ENCODE results near the gene CROCC2. TPM values are rescaled to one million over a fixed set of nuclear protein-coding genes. Genes with fewer than 3 reads are reported as not detected.

Gene CROCC2
- total and polyA plus RNA-seq, 10 of the 15 experiments (the other 5 are each of a cell fraction or from before 2014, with no cell fraction given), result not detected

DNA sequence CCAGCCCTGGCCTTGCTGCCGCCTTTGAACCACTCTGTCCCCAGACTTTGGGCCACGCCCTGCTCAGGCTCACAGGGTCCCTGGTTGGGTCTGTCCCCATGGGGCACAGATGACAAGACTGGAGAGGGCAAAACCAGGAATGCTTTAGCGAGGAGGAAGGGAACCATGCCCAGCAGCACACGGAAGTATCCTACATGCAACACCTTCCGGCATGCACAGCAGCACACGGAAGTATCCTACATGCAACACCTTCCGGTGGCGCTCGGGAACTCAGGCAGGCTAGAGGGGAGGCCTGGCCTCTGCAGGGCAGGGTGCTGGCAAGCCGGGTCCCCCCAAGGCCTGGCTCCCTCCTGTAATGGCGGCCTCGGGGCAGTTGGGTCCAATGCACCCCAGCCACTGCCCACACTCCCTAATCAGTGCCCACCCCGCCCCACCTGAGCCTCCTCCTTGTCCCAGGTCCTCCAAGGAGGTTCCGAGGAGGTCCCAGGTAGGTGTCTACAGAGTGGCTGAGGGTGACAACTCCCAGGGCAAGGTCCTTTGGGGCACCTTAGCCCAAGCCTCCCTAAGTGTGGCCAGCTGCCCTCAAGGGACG is 58.7 kb downstream of the CROCC2 start (continued):
- TF ChIP-seq RCOR1 (conservative IDR thresholded peaks at IDR 0.05; ENCODE audit: low read depth, low read length) (no peak), ETV6 (conservative IDR thresholded peaks at IDR 0.05 in 1 of 2, IDR thresholded peaks at IDR 0.05 in 1 of 2; ENCODE audit: borderline replicate concordance in 1 of 2, low read depth in 1 of 2) (no peak)

DNA sequence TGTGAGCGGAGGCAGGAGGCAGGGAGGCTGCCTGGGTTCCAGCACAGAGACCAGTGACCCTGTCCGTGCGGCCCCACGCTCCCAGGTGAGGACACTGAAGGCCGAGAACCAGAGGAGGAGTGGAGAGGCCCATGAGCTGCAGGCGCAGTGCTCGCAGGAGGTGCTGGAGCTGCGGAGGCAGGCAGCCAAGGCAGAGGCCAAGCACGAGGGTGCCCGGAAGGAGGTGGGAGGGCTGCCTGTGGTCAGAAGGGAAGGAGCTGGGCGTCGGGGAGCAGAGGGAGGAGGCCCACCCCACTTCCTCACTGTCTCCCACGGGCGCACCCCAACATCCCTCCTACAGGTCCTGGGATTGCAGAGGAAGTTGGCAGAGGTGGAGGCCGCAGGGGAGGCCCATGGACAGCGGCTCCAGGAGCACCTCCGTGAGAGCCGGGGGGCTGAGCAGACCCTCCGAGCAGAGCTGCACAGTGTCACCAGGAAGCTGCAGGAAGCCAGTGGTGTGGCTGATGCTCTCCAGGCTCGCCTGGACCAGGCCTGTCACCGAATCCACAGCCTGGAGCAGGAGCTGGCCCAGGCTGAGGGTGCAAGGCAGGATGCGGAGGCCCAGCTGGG is 59.3 kb downstream of the CROCC2 start:
- Histone ChIP-seq H3K4me3 (no peak overlapping the region), H4K20me1 (ENCODE audit: control insufficient read depth, insufficient read depth) (no peaks in the 10 kb centered on the region), H3K9ac (ENCODE audit: control insufficient read depth, insufficient read depth, low read length) (no peak overlapping the region), H3K27ac (ENCODE audit: control insufficient read depth, insufficient read depth) (no peak overlapping the region), H3K9me3 (replicated peaks; ENCODE audit: control insufficient read depth, insufficient read depth, low read length) (no peaks in the 10 kb centered on the region), H3K36me3 (ENCODE audit: control insufficient read depth in 2 of 2, insufficient read depth in 2 of 2, low read length in 1 of 2) (no peaks in the 10 kb centered on the region), H3K27me3 (replicated peaks in 1 of 2; ENCODE audit: control insufficient read depth in 2 of 2, insufficient read depth in 2 of 2, low read length in 1 of 2) (no peaks in the 10 kb centered on the region; a peak in 1 of 4 replicates), H3K79me2 (ENCODE audit: control insufficient read depth, insufficient read depth, low read length) (no peaks in the 10 kb centered on the region), H3K4me2 (ENCODE audit: control insufficient read depth, insufficient read depth) (no peak overlapping the region), H2AFZ (ENCODE audit: control insufficient read depth, low read depth, low read length) (no peak overlapping the region), H3K4me1 (ENCODE audit: control insufficient read depth, insufficient read depth, low read length) (no peaks in the 10 kb centered on the region)
- SMC1A ChIA-PET (ENCODE audit: uncharacterized antibody, unreplicated experiment), result no interaction called here
- 32% methylated on average over 21 of the region's 22 CpGs for WGBS (ENCODE audit: insufficient coverage, insufficient replicate concordance, low lambda C conversion rate, missing lambda C conversion rate)
- ATAC-seq (no peak), DNase-seq (ENCODE audit: low read depth, low spot score) (no peak), FAIRE-seq (no peak)
- in situ Hi-C loops (cut with MboI), result no loop called here
- POLR2A ChIA-PET, result no interaction called here
- RAD21 ChIA-PET (ENCODE audit: unreplicated experiment), result no interaction called here
- BruUV-seq (replicated peaks), result no TSS peak
- CTCF ChIA-PET, result no interaction called here
- intact Hi-C loops (cut with micrococcal nuclease; ENCODE audit: unreplicated experiment), result no loop called here
- TF ChIP-seq, protein P1, sequence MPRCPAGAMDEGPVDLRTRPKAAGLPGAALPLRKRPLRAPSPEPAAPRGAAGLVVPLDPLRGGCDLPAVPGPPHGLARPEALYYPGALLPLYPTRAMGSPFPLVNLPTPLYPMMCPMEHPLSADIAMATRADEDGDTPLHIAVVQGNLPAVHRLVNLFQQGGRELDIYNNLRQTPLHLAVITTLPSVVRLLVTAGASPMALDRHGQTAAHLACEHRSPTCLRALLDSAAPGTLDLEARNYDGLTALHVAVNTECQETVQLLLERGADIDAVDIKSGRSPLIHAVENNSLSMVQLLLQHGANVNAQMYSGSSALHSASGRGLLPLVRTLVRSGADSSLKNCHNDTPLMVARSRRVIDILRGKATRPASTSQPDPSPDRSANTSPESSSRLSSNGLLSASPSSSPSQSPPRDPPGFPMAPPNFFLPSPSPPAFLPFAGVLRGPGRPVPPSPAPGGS (IDR thresholded peaks at IDR 0.05; ENCODE audit: borderline replicate concordance, insufficient read depth, low read depth, low read length, poor library complexity, severe bottlenecking), result no peak
- TF ChIP-seq SIN3A (IDR thresholded peaks at IDR 0.05; ENCODE audit: low read depth, low read length) (no peak), ASH2L (IDR thresholded peaks at IDR 0.05; ENCODE audit: borderline replicate concordance, low read depth) (no peak), CBX5 (IDR thresholded peaks at IDR 0.05; ENCODE audit: low read depth) (no peak), ZNF592 (IDR thresholded peaks at IDR 0.05) (no peak), RCOR1 (conservative IDR thresholded peaks at IDR 0.05; ENCODE audit: low read depth, low read length) (no peak), NR2F1 (conservative IDR thresholded peaks at IDR 0.05) (no peak), IRF4 (IDR thresholded peaks at IDR 0.05; ENCODE audit: low read depth, low read length) (no peak), SPI1 (IDR thresholded peaks at IDR 0.05; ENCODE audit: borderline replicate concordance, insufficient read depth, low read depth, low read length) (no peak)
- TF ChIP-seq, protein P2, sequence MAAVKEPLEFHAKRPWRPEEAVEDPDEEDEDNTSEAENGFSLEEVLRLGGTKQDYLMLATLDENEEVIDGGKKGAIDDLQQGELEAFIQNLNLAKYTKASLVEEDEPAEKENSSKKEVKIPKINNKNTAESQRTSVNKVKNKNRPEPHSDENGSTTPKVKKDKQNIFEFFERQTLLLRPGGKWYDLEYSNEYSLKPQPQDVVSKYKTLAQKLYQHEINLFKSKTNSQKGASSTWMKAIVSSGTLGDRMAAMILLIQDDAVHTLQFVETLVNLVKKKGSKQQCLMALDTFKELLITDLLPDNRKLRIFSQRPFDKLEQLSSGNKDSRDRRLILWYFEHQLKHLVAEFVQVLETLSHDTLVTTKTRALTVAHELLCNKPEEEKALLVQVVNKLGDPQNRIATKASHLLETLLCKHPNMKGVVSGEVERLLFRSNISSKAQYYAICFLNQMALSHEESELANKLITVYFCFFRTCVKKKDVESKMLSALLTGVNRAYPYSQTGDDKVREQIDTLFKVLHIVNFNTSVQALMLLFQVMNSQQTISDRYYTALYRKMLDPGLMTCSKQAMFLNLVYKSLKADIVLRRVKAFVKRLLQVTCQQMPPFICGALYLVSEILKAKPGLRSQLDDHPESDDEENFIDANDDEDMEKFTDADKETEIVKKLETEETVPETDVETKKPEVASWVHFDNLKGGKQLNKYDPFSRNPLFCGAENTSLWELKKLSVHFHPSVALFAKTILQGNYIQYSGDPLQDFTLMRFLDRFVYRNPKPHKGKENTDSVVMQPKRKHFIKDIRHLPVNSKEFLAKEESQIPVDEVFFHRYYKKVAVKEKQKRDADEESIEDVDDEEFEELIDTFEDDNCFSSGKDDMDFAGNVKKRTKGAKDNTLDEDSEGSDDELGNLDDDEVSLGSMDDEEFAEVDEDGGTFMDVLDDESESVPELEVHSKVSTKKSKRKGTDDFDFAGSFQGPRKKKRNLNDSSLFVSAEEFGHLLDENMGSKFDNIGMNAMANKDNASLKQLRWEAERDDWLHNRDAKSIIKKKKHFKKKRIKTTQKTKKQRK (IDR thresholded peaks at IDR 0.05; ENCODE audit: low read depth, low read length), result no peak

Data from GM12878 (cell line).